Psoas muscle (tissue), 8 donors: ENCODE measurements around the gene OR2Y1. TPM values are rescaled to one million over a fixed set of nuclear protein-coding genes. Genes with fewer than 3 reads are reported as not detected.

ENCODE experiments used
- ATAC-seq, 4 donors: fragments of 200-7000 bp; cut with Tn5 transposase; one replicate each; pipeline ENCODE4 v1.9.1; 2020; ENCODE audit warnings: moderate library complexity in 3 of 4, mild to moderate bottlenecking in 2 of 4
- DNase-seq, 2 donors: peaks; one replicate each; pipeline ENCODE4 v3.0.0-alpha.2; 2020
- H3K27ac ChIP-seq: fragments of 200-600 bp; one replicate; pipeline ENCODE4 v1.8.0; 2022
- H3K27me3 ChIP-seq, 3 donors: fragments of 200-600 bp in 1 of 3; one replicate each; pipeline versions ENCODE4 v1.6.1 to v1.8.0; 2013 to 2022; ENCODE audit warnings: low read length in 2 of 3, mild to moderate bottlenecking in 2 of 3, moderate library complexity in 1 of 3; ENCODE audit not compliant: insufficient read depth in 3 of 3
- H3K36me3 ChIP-seq, 2 donors: fragments of 200-600 bp in 1 of 2; one replicate each; pipeline versions ENCODE4 v1.6.1 to v1.8.0; 2013 to 2022; ENCODE audit warnings: low read depth in 1 of 2, mild to moderate bottlenecking in 1 of 2, moderate library complexity in 1 of 2; ENCODE audit not compliant: insufficient read depth in 1 of 2
- H3K4me1 ChIP-seq: fragments of 200-600 bp; one replicate; pipeline ENCODE4 v1.8.0; 2022
- H3K4me3 ChIP-seq: fragments of 200-600 bp; one replicate; pipeline ENCODE4 v1.8.0; 2022; ENCODE audit warnings: mild to moderate bottlenecking
- H3K9me3 ChIP-seq: fragments of 200-600 bp; one replicate; pipeline ENCODE4 v1.8.0; 2022
- CTCF ChIP-seq: fragments of 200-600 bp; IDR thresholded peaks from one replicate; pipeline ENCODE4 v1.8.0; 2022; ENCODE audit warnings: antibody characterized with exemption
- WGBS, 3 donors: extraction: QIAGEN DNeasy Blood & Tissue Kit; methylation state at CpG; one replicate each; pipeline versions ENCODE4 v1.1.6 to v1.1.7; 2013; 5-methylcytosine and 5-hydroxymethylcytosine counted together
- intact Hi-C, 2 donors: fragments of 100-400 bp; cut with DNase I; formaldehyde crosslinking; loops; one replicate each; pipeline versions ENCODE4 v1.11.0 to v1.14.2; 2022
- polyA plus RNA-seq, 3 donors: library from polyadenylated mRNA; stranded (reverse); fragments of 200-250 nt; gene quantifications; one replicate each; pipeline ENCODE4 v1.2.3, GENCODE V29; 2013
- total RNA-seq, 4 donors: library from RNA; stranded (reverse); fragmentation: NEBNext Ultra II Directional in 2 of 4; extraction: Animal tissue kit (Norgen Biotek cat#: 25700) in 2 of 4; gene quantifications; one replicate each; pipeline versions ENCODE4 v1.2.1 to v1.2.4, GENCODE V29; 2021 to 2023
- donor health status: healthy with polysubstance abuse.
- donor health status: DM: no; HTN: no; CAD: no; lungs with moderate emphysema.
- donor health status: Bipolar disorder and iron deficiency.
- donor health status: healthy.
- donor health status: DM: yes; HTN: yes; CAD: no.
- donor health status: DM: no; HTN: no; CAD: no.
- donor health status: DM: no; HTN: no; CAD: no.
- donor health status: DM: yes; HTN: yes; CAD: no.

OR2Y1 gene
- total and polyA plus RNA-seq, 7 donors = not detected

GRCh38 chr5:180785794-180786221 lies 46.0 kb upstream of the OR2Y1 start:
- intact Hi-C loops = loop anchor here in 1 of 2 donors (2.0 to 10.0 kb wide), 3 partner anchors 49 to 373 kb away; partner anchors contain the start of gene ZFP62
- ATAC-seq (peak in 3 of 4 donors; percentile 23 to 32 (median 31)), DNase-seq (peak in 1 of 2 donors; percentile 42)
- Histone ChIP-seq H3K9me3 (no peaks in the 10 kb centered on the region), H3K27me3 (no peaks in the 10 kb centered on the region), H3K4me3 (no peak overlapping the region), H3K4me1 (peaks cover 20% of the 10 kb centered on the region), H3K27ac (peak overlapping the region; percentile 61), H3K36me3 (peaks cover 0 to 17% of the 10 kb centered on the region in 2 donors)
- 14 to 35% (median 23%) methylated on average over 5 of the region's 5 CpGs for WGBS, 3 donors
- no peak for TF ChIP-seq CTCF

- Histone ChIP-seq H3K36me3 (peaks cover 0 to 15% of the 10 kb centered on the region in 2 donors), H3K27ac (peak overlapping the region; percentile 61), H3K4me3 (no peak overlapping the region), H3K9me3 (no peaks in the 10 kb centered on the region), H3K4me1 (peaks cover 20% of the 10 kb centered on the region), H3K27me3 (no peaks in the 10 kb centered on the region)
- intact Hi-C loops = loop anchor here in 1 of 2 donors (2.0 to 10.0 kb wide), 3 partner anchors 50 to 374 kb away; partner anchors contain the start of gene ZFP62
- DNase-seq (no peak), ATAC-seq (peak; percentile 26 to 39 (median 34))
- 48 to 57% (median 52%) methylated on average over 15 of the region's 15 CpGs for WGBS, 3 donors
- TF ChIP-seq CTCF = no peak
Observed at GRCh38 chr5:180785121-180785781, 45.4 kb upstream of the OR2Y1 start.

- Histone ChIP-seq H3K27ac (no peak overlapping the region), H3K36me3 (peaks cover 0 to 12% of the 10 kb centered on the region in 2 donors), H3K4me1 (peaks cover 20% of the 10 kb centered on the region), H3K9me3 (no peaks in the 10 kb centered on the region), H3K4me3 (peak overlapping the region; percentile 15), H3K27me3 (no peaks in the 10 kb centered on the region)
- peak; percentile 78 to 91 (median 84) for ATAC-seq
- 20 to 33% (median 23%) methylated on average over 13 of the region's 13 CpGs for WGBS, 3 donors
- peak; percentile 82 for TF ChIP-seq CTCF
- intact Hi-C loops = loop anchor here (2.0 to 10.0 kb wide), 5 partner anchors 50 to 374 kb away; partner anchors contain the start of gene ZFP62 (in 1 of the 2)
- DNase-seq = peak; percentile 81 to 90
Observed at GRCh38 chr5:180784497-180785097, 44.7 kb upstream of the OR2Y1 start.

GRCh38 chr5:180783340-180784052 lies 43.6 kb upstream of the OR2Y1 start:
- no peak for TF ChIP-seq CTCF
- ATAC-seq (no peak), DNase-seq (no peak)
- intact Hi-C loops = loop anchor here (2.0 to 10.0 kb wide), 4 partner anchors 51 to 375 kb away; no protein-coding TSS in a partner anchor
- peaks cover 20% of the 10 kb centered on the region for H3K4me1 ChIP-seq
- no peak overlapping the region for H3K27ac ChIP-seq
- no peaks in the 10 kb centered on the region for H3K27me3 ChIP-seq
- no peak overlapping the region for H3K4me3 ChIP-seq
- no peaks in the 10 kb centered on the region for H3K9me3 ChIP-seq
- WGBS, 3 donors = 74 to 79% (median 76%) methylated on average over 12 of the region's 12 CpGs
- H3K36me3 ChIP-seq = peaks cover 0 to 3% of the 10 kb centered on the region in 2 donors
